ENCODE results near the gene NPRL2.

- no peak for TF ChIP-seq ZNF274 (IDR thresholded peaks at IDR 0.05; ENCODE audit: low read depth, low read length)
- no peak for TF ChIP-seq POLR2A (IDR thresholded peaks at IDR 0.05; ENCODE audit: borderline replicate concordance, extremely low read depth, insufficient read depth, insufficient read length)
- TF ChIP-seq EZH2 (IDR thresholded peaks at IDR 0.05), result no peak
- no peak for TF ChIP-seq FOSL1 (IDR thresholded peaks at IDR 0.05; ENCODE audit: low read depth)
- TF ChIP-seq CTCF (IDR thresholded peaks at IDR 0.05 in 2 of 3, conservative IDR thresholded peaks at IDR 0.05 in 1 of 3; ENCODE audit: borderline replicate concordance in 1 of 3, insufficient read depth in 1 of 3, low read depth in 2 of 3, low read length in 2 of 3), result peak in 2 of 3 experiments; percentile 93 to 95; a peak in 4 of 6 replicates
- TF ChIP-seq YY1 (IDR thresholded peaks at IDR 0.05; ENCODE audit: extremely low read depth, insufficient replicate concordance, low read depth, low read length), result no peak
- TF ChIP-seq EZH2phosphoT487 (IDR thresholded peaks at IDR 0.05; ENCODE audit: borderline replicate concordance), result no peak
- TF ChIP-seq, protein P1, sequence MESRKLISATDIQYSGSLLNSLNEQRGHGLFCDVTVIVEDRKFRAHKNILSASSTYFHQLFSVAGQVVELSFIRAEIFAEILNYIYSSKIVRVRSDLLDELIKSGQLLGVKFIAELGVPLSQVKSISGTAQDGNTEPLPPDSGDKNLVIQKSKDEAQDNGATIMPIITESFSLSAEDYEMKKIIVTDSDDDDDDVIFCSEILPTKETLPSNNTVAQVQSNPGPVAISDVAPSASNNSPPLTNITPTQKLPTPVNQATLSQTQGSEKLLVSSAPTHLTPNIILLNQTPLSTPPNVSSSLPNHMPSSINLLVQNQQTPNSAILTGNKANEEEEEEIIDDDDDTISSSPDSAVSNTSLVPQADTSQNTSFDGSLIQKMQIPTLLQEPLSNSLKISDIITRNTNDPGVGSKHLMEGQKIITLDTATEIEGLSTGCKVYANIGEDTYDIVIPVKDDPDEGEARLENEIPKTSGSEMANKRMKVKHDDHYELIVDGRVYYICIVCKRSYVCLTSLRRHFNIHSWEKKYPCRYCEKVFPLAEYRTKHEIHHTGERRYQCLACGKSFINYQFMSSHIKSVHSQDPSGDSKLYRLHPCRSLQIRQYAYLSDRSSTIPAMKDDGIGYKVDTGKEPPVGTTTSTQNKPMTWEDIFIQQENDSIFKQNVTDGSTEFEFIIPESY (IDR thresholded peaks at IDR 0.05; ENCODE audit: extremely low read depth, insufficient replicate concordance, low read length), result no peak
- TF ChIP-seq, protein P2, sequence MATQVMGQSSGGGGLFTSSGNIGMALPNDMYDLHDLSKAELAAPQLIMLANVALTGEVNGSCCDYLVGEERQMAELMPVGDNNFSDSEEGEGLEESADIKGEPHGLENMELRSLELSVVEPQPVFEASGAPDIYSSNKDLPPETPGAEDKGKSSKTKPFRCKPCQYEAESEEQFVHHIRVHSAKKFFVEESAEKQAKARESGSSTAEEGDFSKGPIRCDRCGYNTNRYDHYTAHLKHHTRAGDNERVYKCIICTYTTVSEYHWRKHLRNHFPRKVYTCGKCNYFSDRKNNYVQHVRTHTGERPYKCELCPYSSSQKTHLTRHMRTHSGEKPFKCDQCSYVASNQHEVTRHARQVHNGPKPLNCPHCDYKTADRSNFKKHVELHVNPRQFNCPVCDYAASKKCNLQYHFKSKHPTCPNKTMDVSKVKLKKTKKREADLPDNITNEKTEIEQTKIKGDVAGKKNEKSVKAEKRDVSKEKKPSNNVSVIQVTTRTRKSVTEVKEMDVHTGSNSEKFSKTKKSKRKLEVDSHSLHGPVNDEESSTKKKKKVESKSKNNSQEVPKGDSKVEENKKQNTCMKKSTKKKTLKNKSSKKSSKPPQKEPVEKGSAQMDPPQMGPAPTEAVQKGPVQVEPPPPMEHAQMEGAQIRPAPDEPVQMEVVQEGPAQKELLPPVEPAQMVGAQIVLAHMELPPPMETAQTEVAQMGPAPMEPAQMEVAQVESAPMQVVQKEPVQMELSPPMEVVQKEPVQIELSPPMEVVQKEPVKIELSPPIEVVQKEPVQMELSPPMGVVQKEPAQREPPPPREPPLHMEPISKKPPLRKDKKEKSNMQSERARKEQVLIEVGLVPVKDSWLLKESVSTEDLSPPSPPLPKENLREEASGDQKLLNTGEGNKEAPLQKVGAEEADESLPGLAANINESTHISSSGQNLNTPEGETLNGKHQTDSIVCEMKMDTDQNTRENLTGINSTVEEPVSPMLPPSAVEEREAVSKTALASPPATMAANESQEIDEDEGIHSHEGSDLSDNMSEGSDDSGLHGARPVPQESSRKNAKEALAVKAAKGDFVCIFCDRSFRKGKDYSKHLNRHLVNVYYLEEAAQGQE (IDR thresholded peaks at IDR 0.05; ENCODE audit: low read depth), result no peak
- peak; percentile 50 for TF ChIP-seq POLR2AphosphoS5 (IDR thresholded peaks at IDR 0.05; ENCODE audit: low read depth, low read length)
- TF ChIP-seq RAD21 (IDR thresholded peaks at IDR 0.05; ENCODE audit: low read depth), result no peak
- TF ChIP-seq ZFX (IDR thresholded peaks at IDR 0.05), result no peak
- TF ChIP-seq CEBPB (IDR thresholded peaks at IDR 0.05; ENCODE audit: low read depth), result no peak
- TF ChIP-seq MAX (IDR thresholded peaks at IDR 0.05), result no peak
These were observed 26.0 kb downstream of the NPRL2 start for GRCh38 chr3:50324351-50325112.
